ENCODE results near the gene CTIF. TPM values are rescaled to one million over a fixed set of nuclear protein-coding genes. Genes with fewer than 3 reads are reported as not detected.
A peak's percentile ranks its signal among the peaks of the same experiment; 100 is the strongest.

Gene CTIF
- total RNA-seq, 1 experiment from 2014 or later, result 5.8 TPM

DNA sequence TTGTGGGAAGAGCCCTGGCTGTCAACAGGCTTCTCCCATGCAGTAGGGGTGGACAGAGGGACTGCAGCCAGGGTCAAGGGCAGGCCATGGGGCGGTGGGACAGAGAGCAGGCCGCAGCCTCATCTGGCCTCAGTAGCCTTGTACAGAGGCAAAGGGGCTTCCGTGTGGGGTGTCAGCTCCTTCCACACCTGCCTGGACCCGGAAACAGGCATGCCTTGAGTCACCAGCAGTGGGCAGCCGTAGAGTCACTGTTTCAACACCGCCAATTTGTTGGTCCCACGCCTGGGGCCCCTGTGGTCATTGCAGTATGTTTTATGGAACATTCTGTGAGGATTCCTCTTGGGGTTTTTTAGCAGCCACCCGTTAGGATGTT is 238.9 kb downstream of the CTIF start:
- POLR2A ChIA-PET (ENCODE audit: unreplicated experiment), result no interaction called here
- no peaks in the 10 kb centered on the region for H3K4me1 ChIP-seq (ENCODE audit: insufficient read depth, low read length)
- no peaks in the 10 kb centered on the region for H3K27me3 ChIP-seq (ENCODE audit: low read length)
- H3K9me2 ChIP-seq (replicated peaks; ENCODE audit: low read length), result no peaks in the 10 kb centered on the region
- no peaks in the 10 kb centered on the region for H3K9me3 ChIP-seq (ENCODE audit: low read length)
- no peak overlapping the region for H3K27ac ChIP-seq (ENCODE audit: low read length)
- TF ChIP-seq, protein P1, sequence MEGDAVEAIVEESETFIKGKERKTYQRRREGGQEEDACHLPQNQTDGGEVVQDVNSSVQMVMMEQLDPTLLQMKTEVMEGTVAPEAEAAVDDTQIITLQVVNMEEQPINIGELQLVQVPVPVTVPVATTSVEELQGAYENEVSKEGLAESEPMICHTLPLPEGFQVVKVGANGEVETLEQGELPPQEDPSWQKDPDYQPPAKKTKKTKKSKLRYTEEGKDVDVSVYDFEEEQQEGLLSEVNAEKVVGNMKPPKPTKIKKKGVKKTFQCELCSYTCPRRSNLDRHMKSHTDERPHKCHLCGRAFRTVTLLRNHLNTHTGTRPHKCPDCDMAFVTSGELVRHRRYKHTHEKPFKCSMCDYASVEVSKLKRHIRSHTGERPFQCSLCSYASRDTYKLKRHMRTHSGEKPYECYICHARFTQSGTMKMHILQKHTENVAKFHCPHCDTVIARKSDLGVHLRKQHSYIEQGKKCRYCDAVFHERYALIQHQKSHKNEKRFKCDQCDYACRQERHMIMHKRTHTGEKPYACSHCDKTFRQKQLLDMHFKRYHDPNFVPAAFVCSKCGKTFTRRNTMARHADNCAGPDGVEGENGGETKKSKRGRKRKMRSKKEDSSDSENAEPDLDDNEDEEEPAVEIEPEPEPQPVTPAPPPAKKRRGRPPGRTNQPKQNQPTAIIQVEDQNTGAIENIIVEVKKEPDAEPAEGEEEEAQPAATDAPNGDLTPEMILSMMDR (conservative IDR thresholded peaks at IDR 0.05; ENCODE audit: low read depth, low read length), result no peak
- TF ChIP-seq EZH2 (IDR thresholded peaks at IDR 0.05; ENCODE audit: low read length, unreplicated experiment), result no peak
- TF ChIP-seq EZH2phosphoT487 (IDR thresholded peaks at IDR 0.05; ENCODE audit: borderline replicate concordance, low read length), result no peak
- H4K20me1 ChIP-seq (ENCODE audit: low read length), result no peaks in the 10 kb centered on the region
- no peaks in the 10 kb centered on the region for H3K79me2 ChIP-seq (ENCODE audit: low read length)
- intact Hi-C loops (cut with micrococcal nuclease), result loop anchor here (2.0 to 5.0 kb wide), 4 partner anchors 135 to 400 kb away; partner anchors contain the start of gene SMAD7
- no peak overlapping the region for H2AFZ ChIP-seq (ENCODE audit: low read length)
- BruUV-seq (replicated peaks), result no TSS peak
- ATAC-seq (peak; percentile 63), DNase-seq (peak; percentile 5)
- no peak overlapping the region for H3K9ac ChIP-seq (ENCODE audit: low read length)
- CTCF ChIA-PET, result interaction anchor here (1.0 kb wide), 1 partner anchor 55 kb away, joined by 4 read pairs; no protein-coding TSS in a partner anchor
- H3K36me3 ChIP-seq (ENCODE audit: low read depth, low read length), result no peaks in the 10 kb centered on the region
- no peak overlapping the region for H3K4me2 ChIP-seq (ENCODE audit: low read length)
- no peak overlapping the region for H3K4me3 ChIP-seq (ENCODE audit: low read length)
- no peaks in the 10 kb centered on the region for H3F3A ChIP-seq (ENCODE audit: low read length, unreplicated experiment)

DNA sequence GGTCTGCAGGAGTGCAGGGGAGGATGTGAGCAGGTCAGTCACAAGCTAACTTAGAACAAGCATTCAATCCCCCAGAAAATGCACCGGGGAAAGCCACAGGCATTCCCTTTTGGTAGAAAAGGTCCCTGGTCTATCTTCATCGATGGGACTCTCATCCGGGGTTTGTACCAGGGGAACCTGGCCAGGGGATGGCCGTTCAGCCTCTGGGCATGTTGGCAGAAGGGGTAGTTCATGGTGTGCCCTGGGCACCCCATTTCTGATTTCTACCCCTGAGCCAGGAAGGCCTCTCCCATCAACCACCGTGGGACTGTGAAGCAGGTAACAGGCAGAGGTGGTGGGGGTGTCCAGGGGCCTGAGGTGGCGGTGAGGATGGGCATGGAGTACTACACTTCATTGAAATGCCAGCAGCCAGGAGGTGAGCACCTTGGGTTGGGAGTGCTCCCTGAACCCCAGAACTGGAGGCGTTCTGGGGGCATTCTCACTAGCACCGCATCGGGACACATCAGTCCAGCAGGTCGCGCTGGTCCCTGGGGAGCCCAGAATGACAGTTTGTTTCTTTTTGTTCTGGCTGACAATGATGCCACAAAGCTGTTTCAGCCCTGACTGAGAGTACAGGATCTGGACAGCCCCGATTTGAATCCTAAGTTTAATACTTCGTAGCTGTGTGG is 239.6 kb downstream of the CTIF start:
- DNase-seq, result no peak
- intact Hi-C loops (cut with micrococcal nuclease), result loop anchor here (5.0 kb wide), 3 partner anchors 174 to 399 kb away; partner anchors contain the start of gene SMAD7
- Histone ChIP-seq H2AFZ (ENCODE audit: low read length) (no peak overlapping the region), H4K20me1 (ENCODE audit: low read length) (no peaks in the 10 kb centered on the region), H3K36me3 (ENCODE audit: low read depth, low read length) (no peaks in the 10 kb centered on the region), H3K4me3 (ENCODE audit: low read length) (no peak overlapping the region), H3K9ac (ENCODE audit: low read length) (no peak overlapping the region), H3K27ac (ENCODE audit: low read length) (no peak overlapping the region), H3K4me1 (ENCODE audit: insufficient read depth, low read length) (no peaks in the 10 kb centered on the region), H3K79me2 (ENCODE audit: low read length) (no peaks in the 10 kb centered on the region), H3K9me2 (replicated peaks; ENCODE audit: low read length) (no peaks in the 10 kb centered on the region), H3K4me2 (ENCODE audit: low read length) (no peak overlapping the region), H3F3A (ENCODE audit: low read length, unreplicated experiment) (no peaks in the 10 kb centered on the region), H3K27me3 (ENCODE audit: low read length) (no peaks in the 10 kb centered on the region), H3K9me3 (ENCODE audit: low read length) (no peaks in the 10 kb centered on the region)
- ChIA-PET CTCF (no interaction called here), POLR2A (ENCODE audit: unreplicated experiment) (no interaction called here)
- no TSS peak for BruUV-seq (replicated peaks)
- TF ChIP-seq EZH2 (IDR thresholded peaks at IDR 0.05; ENCODE audit: low read length, unreplicated experiment) (no peak), EZH2phosphoT487 (IDR thresholded peaks at IDR 0.05; ENCODE audit: borderline replicate concordance, low read length) (no peak)
- TF ChIP-seq, protein P1 (conservative IDR thresholded peaks at IDR 0.05; ENCODE audit: low read depth, low read length), result no peak
- no peak for ATAC-seq

GRCh38 chr18:48779462-48779861 is 240.6 kb downstream of the CTIF start:
- Histone ChIP-seq H3K9me3 (ENCODE audit: low read length) (no peaks in the 10 kb centered on the region), H3K36me3 (ENCODE audit: low read depth, low read length) (no peaks in the 10 kb centered on the region), H3K27ac (ENCODE audit: low read length) (no peak overlapping the region), H2AFZ (ENCODE audit: low read length) (no peak overlapping the region), H3K4me1 (ENCODE audit: insufficient read depth, low read length) (no peaks in the 10 kb centered on the region), H3K79me2 (ENCODE audit: low read length) (no peaks in the 10 kb centered on the region), H3K4me3 (ENCODE audit: low read length) (no peak overlapping the region), H4K20me1 (ENCODE audit: low read length) (no peaks in the 10 kb centered on the region), H3F3A (ENCODE audit: low read length, unreplicated experiment) (no peaks in the 10 kb centered on the region), H3K9ac (ENCODE audit: low read length) (no peak overlapping the region), H3K9me2 (replicated peaks; ENCODE audit: low read length) (no peaks in the 10 kb centered on the region), H3K4me2 (ENCODE audit: low read length) (no peak overlapping the region), H3K27me3 (ENCODE audit: low read length) (no peaks in the 10 kb centered on the region)
- intact Hi-C loops (cut with micrococcal nuclease), result loop anchor here (5.0 kb wide), 3 partner anchors 173 to 398 kb away; partner anchors contain the start of gene SMAD7
- no TSS peak for BruUV-seq (replicated peaks)
- ChIA-PET POLR2A (ENCODE audit: unreplicated experiment) (no interaction called here), CTCF (no interaction called here)
- no peak for ATAC-seq
- no peak for TF ChIP-seq EZH2phosphoT487 (IDR thresholded peaks at IDR 0.05; ENCODE audit: borderline replicate concordance, low read length)
- no peak for TF ChIP-seq EZH2 (IDR thresholded peaks at IDR 0.05; ENCODE audit: low read length, unreplicated experiment)
- TF ChIP-seq, protein P1 (conservative IDR thresholded peaks at IDR 0.05; ENCODE audit: low read depth, low read length), result no peak
- no peak for DNase-seq
